Glomerular visceral epithelial cell (primary cell): ENCODE data around the gene TCEA2.

Source experiments
- DNase-seq: peaks from one replicate; pipeline ENCODE4 v3.0.0-alpha.2; 2016; ENCODE audit errors: extremely low spot score

Gene TCEA2

GRCh38 chr20:64049060-64049877 is 13.7 kb upstream of the TCEA2 start, which contains the start of gene SOX18:
SOX18 (minus strand) TSS chr20:64049639; CDS start chr20:64049516, 123 bp downstream.
- no peak for DNase-seq

GRCh38 chr20:64049878-64050260 is 13.1 kb upstream of the TCEA2 start:
- DNase-seq: no peak

DNA sequence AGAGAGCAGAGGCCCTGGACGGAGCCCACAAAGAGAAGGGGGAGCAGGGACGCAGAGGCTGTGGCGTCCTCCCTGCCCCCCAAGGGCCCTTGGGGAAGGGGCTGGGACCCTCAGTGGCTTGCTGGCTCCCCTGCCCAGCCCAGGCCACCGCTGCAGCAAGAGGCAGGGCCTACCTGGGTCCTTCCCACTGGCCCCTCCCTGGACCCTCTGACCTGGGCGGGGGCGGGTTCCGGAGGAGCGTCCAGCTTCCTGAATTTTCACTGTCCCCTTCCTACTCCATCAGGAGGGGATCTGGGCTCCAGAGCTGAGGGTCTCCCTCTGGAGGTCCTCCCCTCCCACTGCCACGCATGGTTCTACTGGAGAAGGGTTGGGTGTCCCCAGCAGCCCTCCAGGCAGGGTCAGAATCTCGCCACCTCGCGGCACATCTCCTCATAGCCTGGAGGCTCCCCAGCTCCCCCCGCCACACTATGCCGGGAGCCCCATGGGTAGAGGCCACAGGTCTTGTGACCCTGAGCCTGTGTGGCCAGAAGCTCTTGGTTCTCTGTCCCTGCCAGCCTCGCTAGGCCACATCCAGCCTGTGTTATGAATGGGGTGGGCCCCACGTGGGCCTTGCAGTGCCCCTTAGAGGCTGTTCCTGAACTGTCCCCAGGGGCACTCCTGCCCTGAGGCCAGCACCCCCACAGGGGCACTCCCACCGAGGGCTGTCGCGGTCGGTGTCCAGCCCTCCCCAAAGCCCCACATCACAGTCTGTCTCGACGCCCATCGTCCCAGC is 12.6 kb upstream of the TCEA2 start:
- DNase-seq: no peak

DNA sequence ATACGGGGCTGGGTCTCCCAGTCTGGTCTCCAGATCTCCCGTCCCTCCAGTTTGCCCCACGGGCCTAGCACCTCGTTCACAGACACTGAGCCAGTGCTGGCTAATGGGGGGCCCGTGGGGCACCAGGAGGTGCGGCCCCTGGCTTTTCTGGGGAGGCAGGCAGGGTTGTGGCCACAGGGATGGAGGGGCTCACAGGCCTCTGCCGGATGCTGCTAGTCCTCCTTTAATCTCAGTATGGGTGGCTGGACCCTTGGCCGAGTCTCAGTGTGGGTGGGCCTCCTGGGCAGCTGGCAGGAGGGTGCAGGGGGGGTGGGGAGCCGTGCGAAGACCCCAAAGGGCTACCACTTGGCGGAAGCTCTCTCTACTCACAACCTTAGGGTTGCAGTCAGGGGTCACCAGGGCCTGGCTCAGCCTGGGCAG is 12.0 kb upstream of the TCEA2 start:
- DNase-seq: no peak

DNA sequence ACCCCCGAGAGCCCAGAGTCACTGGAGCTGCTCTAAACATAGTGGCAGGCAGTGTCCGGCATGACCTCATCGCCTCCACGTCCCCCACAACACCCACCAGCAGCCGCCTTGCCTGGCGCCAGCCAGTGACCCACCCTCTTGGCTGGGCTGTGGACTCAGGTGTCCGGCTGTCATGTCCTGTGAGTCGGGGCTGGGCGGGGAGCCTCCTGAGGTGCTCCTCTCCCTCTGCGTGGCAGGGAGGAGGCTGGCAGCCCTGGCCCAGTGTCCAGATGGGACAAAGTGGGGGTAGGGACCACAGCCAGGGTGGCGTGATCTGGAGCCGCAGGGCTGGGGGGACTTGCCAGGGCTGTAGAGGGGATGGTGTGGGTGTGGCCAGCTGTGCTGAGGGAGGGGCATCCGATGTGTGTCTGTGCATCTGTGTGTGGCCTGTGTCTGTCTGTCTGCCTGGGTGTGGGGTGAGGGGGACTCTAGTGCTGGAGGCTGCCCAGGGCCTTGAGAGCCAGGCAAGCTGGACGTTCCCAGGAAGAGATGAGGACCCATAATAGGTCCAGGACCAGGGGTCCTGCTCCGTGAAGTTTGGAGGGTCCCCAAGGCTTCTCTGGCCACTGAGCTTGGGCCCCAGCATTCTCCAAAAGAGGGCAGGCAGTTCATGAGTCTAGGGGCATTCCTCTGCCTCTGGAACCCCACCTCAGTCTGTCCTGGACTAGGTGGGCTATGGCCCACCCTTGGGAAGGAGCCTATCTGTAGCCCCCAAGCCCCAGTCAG is 11.3 kb upstream of the TCEA2 start:
- no peak for DNase-seq

DNA sequence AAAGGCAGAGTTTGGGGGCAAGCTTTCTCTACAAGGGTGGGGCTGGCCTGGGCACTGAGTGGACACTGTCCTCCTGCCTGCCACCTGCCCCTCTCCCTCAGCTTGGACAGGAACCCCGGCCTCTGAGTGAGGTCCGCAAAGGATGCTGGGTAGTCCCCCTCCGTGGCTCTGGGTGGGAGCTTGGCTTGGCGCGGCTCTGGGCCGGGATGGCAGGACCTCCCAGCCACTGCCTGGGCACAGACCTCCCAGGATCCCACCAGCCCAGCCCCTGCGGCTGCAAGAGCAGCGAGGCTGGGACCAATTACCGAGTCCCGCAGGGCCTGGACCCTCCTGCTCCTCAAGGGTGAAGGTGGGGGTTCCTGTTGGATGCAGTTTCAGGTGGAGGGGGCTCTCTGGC is 10.7 kb upstream of the TCEA2 start:
- DNase-seq: no peak

GRCh38 chr20:64052987-64053840 is 9.8 kb upstream of the TCEA2 start:
- no peak for DNase-seq

GRCh38 chr20:64053841-64054661 is 8.9 kb upstream of the TCEA2 start:
- no peak for DNase-seq

GRCh38 chr20:64055396-64055892 is 7.6 kb upstream of the TCEA2 start:
- no peak for DNase-seq

- peak; percentile 64 for DNase-seq
These were observed 6.9 kb upstream of the TCEA2 start for GRCh38 chr20:64055893-64056638.

- no peak for DNase-seq
These were observed 6.4 kb upstream of the TCEA2 start for GRCh38 chr20:64056639-64056888.

DNA sequence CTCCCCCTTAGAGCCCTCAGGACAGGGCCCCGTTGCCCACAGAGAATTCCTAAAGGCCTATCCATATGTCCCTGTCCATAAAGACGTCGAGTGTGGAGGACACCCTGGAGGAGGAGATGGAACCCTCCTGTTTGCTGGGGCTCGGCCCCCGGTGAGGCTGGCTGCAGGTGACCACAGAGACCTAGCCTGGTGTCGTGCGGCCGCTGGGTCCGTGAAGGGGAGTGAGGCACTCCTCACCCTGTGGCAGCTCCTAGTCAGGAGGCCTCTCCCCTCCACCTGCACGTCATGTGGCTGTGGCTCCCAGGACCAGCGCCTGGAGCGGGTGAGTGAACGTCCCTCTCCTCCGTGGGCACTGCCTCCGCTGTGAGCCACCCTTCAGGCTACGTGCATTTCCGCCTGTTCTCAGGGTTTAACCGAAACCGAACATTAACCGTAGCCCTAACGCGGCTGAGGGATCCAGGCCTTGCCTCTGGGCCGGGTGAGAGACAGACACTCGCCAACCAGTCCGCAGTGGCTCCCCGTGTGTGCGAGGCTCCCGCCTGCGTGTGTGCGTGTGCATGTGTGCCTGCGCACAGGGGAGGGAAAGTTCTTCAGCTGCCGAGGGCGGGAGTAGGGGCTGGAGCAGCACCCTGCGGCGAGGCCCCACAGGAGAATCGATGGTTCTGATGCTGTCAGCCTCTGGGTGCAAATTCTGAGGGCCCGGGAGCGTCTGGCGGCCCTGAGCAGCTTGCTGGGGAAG is 5.9 kb upstream of the TCEA2 start:
- DNase-seq: no peak

DNA sequence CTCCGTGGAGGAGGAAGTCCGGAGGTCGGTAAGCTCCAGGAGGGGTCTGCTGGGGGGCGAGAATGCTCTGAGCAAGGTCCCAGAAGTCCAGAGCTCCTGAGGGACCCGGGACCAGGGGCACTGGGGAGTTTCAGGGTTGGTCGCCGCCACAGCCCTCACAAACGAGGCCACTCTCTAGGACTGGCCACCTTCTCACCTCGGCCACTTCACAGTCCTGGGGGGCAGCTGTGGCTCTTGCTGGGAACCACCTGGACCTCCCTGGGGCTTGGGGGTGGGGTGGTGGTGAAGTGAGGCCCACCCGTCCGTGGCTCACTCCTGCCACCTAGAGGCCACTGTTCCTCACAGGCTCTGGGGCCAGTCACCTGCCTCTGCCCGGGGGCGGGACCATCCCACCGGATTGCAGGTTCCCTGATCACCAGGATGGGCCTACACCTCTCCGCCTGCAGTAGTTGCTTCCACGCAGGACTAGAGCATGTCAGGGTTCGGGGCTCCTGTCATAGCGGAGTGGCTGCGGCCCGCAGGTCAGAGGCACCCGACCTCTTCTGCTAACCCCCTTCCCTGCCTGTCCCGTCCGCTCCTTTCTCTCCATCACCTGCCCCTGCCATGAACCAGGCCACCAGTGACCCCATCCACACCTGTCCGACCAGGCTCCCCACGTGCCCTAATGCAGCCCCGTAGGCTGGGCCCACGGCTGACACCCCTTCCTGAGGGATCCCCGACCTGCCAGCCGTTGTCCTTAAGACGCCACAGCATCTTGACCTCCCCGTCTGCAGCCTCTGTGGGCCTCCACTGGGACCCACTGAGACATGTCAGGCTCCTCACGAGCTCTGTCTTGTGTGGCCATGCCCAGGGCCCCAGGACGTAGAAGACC is 5.1 kb upstream of the TCEA2 start:
- peak; percentile 78 for DNase-seq

DNA sequence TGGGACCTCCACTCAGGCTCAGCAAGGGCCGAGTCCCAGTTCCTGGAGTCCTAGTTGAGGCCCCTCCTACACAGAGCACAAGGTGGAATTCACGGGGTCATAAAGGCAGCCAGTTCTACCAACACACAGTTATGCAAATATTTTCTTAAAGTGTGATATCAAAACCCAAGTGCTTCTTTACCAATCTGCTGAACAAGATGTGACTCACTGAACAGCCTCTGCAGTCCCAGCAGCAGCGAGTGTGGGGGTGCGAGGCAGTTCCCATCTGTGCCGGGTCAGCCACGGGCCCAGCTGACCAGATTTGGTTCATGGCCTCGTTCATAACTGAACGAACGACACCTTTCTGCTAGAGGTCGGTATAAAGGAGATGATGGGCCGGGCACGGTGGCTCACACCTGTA is 4.5 kb upstream of the TCEA2 start:
- DNase-seq: peak; percentile 41

DNA sequence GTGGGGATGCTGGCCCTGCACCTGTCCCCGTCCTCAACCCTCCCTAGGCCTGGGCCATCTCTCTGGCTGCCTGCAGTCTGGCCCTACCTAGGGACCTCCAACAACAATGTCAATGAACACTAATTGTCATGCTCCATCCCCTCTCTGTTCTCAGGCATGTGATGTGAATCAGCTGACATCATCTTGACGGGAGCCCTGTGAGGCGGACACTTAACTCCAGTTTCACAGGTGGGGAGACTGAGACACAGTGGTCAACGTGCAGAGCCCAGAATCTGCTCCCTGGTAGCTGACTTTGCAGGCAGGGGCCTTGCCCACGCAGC is 762 bp upstream of the TCEA2 start:
- DNase-seq: no peak

DNA sequence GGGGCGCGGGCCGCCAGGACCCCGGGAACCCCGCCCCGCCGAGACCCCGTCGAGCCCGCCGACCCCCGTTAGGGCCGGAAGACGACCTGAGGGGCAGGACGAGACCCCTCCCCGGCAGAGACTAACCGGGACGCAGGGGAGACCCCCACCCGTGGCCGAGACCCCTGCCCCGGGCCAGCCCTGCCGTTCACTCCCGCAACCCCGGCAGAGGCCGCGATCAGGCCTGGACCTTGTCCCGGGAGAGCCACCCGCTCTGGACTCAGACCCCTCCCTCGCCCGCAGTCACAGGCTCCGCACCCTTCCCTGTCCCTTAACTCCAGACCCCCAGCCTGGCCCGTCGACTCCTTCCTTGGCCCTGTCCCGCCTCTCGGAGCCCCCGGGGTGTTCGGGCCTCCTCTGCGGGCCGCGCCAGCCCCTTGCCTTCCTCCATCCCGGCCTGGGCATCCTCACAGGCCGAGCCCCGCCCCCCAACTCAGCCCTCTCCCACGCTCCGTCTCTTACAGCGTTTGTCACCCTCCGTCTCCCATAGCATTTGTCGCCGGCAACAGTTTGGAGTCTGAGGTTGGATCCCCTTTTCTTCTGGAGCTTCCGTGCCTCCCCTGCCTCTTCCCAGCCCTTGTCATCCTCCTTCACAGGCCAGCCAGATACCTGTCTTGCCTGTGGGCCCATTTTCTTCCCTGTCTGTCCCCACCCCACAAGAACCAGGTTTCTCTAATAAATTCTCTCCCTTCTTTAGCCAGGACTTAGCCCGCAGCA is 569 bp downstream of the TCEA2 start:
- no peak for DNase-seq

DNA sequence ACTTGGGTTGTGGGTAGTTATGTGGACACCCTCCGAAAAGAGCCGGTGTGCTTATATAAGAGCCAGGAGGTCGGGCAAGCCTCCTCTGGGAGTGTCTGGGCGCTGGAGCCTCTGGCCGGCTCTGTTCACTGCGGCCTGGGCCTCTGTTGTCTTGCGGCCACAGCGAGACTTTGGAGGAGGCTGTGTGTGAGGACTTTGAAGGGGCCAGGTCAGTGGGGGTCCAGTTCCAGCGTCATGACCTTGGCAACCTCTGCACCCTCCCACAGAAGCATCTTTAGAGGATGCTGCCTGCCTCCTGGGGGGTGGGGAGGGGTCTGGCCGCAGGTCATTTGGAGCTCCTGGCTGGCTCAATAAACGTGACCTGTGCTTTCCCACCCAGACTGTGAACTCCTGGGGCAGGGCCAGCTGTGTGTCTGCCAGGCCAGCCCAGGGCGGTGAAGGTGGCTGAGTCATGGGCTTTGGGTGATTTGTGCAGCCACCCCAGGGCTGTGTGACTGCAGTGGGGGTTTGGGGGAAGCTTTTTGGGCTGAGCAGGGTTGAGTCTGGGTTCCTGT is 1.2 kb downstream of the TCEA2 start:
- DNase-seq: peak; percentile 81
